ENCODE measurements around the gene LYST.
A peak's percentile ranks its signal among the peaks of the same experiment; 100 is the strongest.
"Not testable (repeated sequence)": the region's sequence is repeated elsewhere in the genome, so short reads cannot be mapped to it uniquely, and the experiment has no call there.

Gene LYST

GRCh38 chr1:235826102-235826854 is 40.4 kb downstream of the LYST start:
- FAIRE-seq (no peak), DNase-seq (ENCODE audit: insufficient read length, low spot score) (no peak)

- FAIRE-seq (no peak), DNase-seq (ENCODE audit: insufficient read length, low spot score) (no peak)
Observed at GRCh38 chr1:235825229-235825628, 41.5 kb downstream of the LYST start.

GRCh38 chr1:235823684-235824083 is 43.0 kb downstream of the LYST start:
- FAIRE-seq = no peak
- no peak for DNase-seq (ENCODE audit: insufficient read length, low spot score)

- no peak for DNase-seq (ENCODE audit: insufficient read length, low spot score)
- FAIRE-seq = no peak
Observed at GRCh38 chr1:235822685-235823084, 44.0 kb downstream of the LYST start.

GRCh38 chr1:235821361-235821981 is 45.2 kb downstream of the LYST start:
- DNase-seq (ENCODE audit: insufficient read length, low spot score) = no peak
- no peak for FAIRE-seq

GRCh38 chr1:235820061-235820460 is 46.6 kb downstream of the LYST start:
- DNase-seq (ENCODE audit: insufficient read length, low spot score) = no peak
- FAIRE-seq = no peak

GRCh38 chr1:235818632-235819136 is 48.0 kb downstream of the LYST start:
- no peak for DNase-seq (ENCODE audit: insufficient read length, low spot score)
- no peak for FAIRE-seq

- DNase-seq (ENCODE audit: insufficient read length, low spot score) (no peak), FAIRE-seq (no peak)
Observed at GRCh38 chr1:235817101-235817728, 49.5 kb downstream of the LYST start.

- no peak for DNase-seq (ENCODE audit: insufficient read length, low spot score)
- no peak for FAIRE-seq
Observed at GRCh38 chr1:235809688-235810397, 56.9 kb downstream of the LYST start.

- FAIRE-seq = no peak
Observed at GRCh38 chr1:235808223-235808622, 58.5 kb downstream of the LYST start.

GRCh38 chr1:235806123-235806522 is 60.6 kb downstream of the LYST start:
- no peak for FAIRE-seq
- DNase-seq (ENCODE audit: insufficient read length, low spot score) = no peak

More at GRCh38 chr1:235808223-235808622, 58.5 kb downstream of the LYST start:
- DNase-seq (ENCODE audit: insufficient read length, low spot score) = no peak

GRCh38 chr1:235802573-235803346 is 63.9 kb downstream of the LYST start:
- FAIRE-seq = no peak
- DNase-seq (ENCODE audit: insufficient read length, low spot score) = no peak

- no peak for DNase-seq (ENCODE audit: insufficient read length, low spot score)
- FAIRE-seq = no peak
Observed at GRCh38 chr1:235799264-235799663, 67.4 kb downstream of the LYST start.

GRCh38 chr1:235791532-235792060 is 75.1 kb downstream of the LYST start:
- DNase-seq (ENCODE audit: insufficient read length, low spot score) (no peak), FAIRE-seq (no peak)

GRCh38 chr1:235790123-235790522 is 76.6 kb downstream of the LYST start:
- DNase-seq (ENCODE audit: insufficient read length, low spot score) = no peak
- no peak for FAIRE-seq

- not testable (repeated sequence) for FAIRE-seq
Observed at GRCh38 chr1:235786227-235786898, 80.3 kb downstream of the LYST start.

GRCh38 chr1:235784950-235785349 is 81.8 kb downstream of the LYST start:
- FAIRE-seq = no peak
- DNase-seq (ENCODE audit: insufficient read length, low spot score) = no peak

More at GRCh38 chr1:235786227-235786898, 80.3 kb downstream of the LYST start:
- not testable (repeated sequence) for DNase-seq (ENCODE audit: insufficient read length, low spot score)

GRCh38 chr1:235783148-235783776 is 83.4 kb downstream of the LYST start:
- peak; percentile 39 for DNase-seq (ENCODE audit: insufficient read length, low spot score)
- FAIRE-seq = no peak

- FAIRE-seq (no peak), DNase-seq (ENCODE audit: insufficient read length, low spot score) (no peak)
Observed at GRCh38 chr1:235782601-235783000, 84.1 kb downstream of the LYST start.
